HG03442 (cell line): ENCODE data around the gene NKX1-2.
A peak's percentile ranks its signal among the peaks of the same experiment; 100 is the strongest.

Experiments used
- ATAC-seq: cut with Tn5 transposase; IDR thresholded peaks from one replicate; pipeline ENCODE4 v1.9.1; 2021; ENCODE audit warnings: mild to moderate bottlenecking, moderate library complexity; ENCODE audit not compliant: unreplicated experiment

Gene NKX1-2

DNA sequence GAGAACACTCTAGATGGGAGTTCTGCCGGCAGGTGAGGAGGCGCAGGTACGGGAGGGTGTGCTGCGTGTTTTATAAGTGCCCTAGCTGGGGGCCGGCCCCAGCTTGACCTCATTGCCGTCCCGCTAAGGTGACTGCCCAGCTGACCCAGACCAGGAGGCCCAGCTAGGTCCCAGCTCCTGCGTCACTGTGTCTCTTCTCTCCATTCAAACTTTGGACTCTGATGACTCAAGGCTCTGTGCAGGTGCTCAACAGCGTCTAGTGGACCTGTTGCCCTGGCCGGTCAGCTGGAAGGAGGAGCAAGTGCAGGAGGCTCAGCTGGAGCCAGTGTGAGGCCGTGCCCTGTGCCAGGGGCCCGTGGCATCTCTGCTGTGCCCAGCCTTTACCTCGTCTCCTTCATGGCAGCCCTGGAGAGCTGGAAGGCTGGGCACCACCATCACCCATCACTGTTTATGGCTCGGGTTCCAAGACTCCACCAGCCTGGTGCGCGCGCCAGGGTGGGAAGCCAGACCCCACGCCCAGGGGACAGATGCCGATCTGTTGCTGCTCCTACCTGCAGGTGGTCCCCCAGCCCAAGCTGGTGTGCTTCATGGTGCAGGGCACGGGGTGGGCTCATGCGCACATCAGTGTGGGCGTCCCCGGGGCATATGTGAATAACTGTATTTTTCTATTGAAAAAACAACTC lies 26.3 kb upstream of the NKX1-2 start:
- ATAC-seq: no peak

DNA sequence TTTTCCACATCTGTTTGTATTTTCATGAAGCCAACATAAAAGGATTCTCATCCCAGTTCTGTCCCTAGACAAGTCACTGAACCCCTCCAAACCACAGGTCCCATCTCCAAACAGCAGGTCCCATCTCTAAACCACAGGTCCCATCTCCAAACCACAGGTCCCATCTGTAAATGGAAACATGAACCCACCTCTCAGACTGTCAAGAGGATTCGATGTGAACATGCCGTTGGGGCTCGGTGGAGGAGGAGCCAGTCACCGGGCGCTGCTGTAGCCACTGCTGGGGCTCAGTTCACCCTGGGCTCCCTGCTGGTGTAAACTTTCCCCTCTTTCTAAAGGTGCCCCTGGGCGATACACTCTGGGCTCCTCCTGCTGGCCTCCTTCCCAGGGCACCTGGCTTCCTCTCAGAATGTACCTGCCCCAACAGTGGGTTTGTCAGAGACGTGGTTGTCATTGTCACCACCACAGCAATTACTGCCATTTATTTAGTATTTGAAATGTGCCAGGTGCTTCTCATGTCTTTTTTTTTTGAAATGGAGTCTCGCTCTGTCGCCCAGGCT lies 24.8 kb upstream of the NKX1-2 start:
- no peak for ATAC-seq

DNA sequence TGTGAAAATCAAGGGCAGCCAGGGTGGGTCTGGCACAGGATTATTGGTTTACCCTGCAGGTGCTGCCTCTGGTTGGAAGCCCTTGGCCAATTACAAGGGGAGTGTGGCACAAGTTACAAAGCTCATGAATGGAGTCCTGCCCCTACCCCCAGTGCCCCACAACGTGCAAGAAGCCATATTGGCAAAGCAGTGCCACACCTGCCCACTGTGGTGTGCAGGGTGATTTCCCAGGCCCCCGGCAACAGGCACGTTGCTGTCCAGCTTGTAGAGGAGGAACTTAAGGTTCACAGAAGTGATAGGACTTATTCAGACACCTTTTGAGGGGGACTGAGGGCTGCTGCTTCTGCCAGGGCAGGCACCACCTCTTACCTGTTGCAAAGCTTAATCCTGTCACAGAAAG lies 23.2 kb upstream of the NKX1-2 start:
- no peak for ATAC-seq

DNA sequence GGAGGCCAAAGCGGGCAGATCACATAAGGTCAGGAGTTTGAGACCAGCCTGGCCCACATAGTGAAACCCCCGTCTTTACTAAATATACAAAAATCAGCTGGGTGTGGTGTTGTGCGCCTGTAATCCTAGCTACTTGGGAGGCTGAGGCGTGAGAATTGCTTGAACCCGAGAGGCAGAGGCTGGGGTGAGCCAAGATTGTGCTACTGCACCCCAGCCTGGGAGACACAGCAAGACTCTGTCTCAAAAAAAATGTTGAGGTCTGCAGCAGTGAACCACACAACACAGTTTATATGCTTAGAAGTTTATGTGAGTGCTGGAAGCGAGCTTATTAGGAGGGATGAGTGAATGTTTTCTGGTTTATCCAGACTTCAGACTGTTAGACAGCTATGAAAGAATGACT lies 22.2 kb upstream of the NKX1-2 start:
- no peak for ATAC-seq

DNA sequence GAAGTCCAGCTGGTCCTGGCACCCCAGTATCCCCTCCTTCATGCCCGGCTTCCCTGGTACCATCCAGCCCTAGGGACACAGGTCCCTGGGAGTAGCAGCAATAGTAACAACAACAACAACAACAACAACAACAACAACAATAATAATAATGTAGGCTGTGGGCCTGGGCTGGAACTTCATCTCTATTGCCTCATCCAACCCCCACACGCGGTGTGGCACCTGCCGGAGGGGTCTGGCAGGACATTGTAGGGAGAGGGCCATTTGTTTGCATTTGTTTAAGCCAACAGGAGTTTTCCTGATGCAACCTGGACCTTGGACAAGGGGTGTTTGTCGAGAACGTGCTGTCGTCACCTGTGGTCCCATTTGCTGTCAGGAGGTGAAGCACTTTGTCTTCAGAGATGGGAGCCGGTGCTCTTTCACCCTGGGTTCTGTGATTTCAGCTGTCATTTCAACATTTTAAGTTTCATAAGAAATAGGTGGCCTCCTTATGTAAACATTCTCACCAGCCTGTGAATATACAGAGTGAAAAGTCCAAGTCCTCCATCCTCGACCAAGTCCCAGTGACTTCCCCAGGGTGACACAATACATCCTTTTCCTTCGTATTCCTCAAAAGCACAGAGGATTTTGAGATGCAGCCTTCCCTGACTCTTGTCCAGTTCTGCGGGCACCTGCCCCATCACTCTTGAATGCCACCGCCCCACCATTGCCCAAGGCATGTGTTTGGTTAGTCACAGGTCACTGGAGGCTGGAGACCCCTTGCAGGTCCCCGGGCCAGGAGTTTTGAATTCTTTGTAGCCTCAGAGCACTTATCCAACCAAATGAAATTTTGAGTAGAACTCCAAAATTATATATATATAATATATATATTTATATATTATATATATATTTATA lies 21.0 kb upstream of the NKX1-2 start:
- no peak for ATAC-seq

DNA sequence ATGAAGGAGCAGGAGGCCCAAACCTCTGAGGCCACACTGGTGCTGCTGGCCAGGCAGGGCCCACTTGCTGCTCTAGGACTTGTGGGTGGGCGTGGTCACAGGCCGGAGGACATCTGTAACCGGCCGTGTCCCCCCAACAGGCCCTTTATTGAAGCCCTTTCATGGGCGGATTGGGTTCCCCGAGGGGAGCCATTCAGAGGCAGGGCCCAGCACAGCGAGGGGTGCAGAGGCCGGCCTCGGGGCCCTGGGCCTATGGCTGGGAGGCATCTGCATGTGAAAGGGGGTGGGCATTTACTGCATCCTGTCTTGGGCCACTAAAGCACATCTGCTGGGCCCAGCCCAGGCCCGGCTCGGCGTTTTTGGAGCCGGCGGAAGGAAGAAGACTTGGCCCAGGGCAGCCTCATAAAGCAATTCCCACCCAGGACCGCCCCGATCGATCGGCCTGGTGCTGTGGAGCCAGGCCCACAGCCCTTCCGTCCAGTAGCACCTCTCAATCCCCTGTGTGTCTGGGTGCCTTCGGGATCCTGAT lies 20.2 kb upstream of the NKX1-2 start:
- no peak for ATAC-seq

DNA sequence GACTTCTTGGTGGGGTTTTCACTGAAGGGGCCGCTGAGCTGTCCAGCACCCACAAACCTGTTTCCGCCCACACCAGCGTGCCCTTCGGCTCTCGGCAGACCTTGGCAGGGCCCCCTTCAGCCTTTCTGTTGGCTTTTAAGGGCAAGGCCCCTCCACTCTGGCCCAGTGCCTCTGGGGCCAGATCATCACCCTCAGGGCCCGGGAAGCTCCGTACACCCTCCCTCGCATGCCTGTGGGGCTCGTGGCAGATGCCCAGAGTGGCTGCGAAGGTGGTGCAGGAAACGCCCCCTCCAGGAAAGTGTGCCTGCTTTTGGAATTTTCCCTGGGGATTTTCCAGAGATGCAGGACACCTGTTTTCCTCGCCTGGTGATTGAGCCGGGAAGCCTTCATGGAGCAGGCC lies 18.8 kb upstream of the NKX1-2 start:
- no peak for ATAC-seq

DNA sequence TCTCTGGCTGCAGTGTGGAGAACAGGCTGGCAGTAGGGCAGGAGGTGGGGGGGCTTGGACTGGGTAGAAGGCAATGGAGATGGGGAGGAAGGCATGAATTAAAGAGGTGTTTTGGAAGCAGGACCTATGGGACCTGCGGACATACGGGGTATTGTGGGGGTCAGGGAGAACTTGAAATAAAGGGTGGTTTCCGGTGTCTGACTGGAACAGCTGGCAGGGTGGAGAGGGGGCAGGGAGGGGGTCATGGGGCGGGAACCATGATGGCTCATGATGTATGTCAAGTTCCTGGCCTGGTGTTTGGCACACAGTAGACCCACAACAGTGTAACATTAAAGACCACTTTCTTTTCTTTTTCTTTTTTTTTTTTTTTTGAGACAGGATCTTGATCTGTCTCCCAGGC lies 17.3 kb upstream of the NKX1-2 start:
- no peak for ATAC-seq

DNA sequence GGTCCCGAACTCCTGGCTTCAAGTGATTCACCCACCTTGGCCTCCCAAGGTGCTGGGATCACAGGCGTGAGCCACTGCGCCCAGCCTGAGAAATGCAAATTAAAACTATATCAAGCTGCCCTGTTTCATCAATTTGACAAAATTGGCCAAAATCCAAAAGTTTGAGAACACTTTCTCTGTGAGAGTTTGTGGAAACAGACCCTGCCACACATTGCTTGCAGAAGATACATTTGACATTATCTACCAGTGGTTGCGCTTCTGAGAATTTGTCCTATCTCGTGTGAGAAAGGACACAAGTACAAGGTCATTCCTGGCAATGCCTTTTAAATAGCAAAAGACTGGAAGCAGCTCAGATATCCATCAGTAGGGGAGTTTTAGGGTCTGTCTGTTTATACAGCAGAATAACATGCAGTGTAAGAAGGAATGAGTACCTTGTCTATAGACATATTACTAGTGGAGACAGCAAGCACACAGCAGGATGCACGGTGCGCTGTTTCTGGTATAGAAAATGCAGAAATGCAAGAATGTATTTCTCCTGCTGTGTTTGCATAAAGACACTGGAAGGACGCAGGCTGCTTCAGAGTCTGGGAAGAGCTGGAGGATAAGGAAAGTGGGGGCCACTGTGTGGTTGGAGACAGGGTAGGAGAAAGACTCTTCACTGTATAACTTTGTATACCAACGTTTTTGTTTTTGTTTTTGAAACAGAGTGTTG lies 16.1 kb upstream of the NKX1-2 start:
- no peak for ATAC-seq

DNA sequence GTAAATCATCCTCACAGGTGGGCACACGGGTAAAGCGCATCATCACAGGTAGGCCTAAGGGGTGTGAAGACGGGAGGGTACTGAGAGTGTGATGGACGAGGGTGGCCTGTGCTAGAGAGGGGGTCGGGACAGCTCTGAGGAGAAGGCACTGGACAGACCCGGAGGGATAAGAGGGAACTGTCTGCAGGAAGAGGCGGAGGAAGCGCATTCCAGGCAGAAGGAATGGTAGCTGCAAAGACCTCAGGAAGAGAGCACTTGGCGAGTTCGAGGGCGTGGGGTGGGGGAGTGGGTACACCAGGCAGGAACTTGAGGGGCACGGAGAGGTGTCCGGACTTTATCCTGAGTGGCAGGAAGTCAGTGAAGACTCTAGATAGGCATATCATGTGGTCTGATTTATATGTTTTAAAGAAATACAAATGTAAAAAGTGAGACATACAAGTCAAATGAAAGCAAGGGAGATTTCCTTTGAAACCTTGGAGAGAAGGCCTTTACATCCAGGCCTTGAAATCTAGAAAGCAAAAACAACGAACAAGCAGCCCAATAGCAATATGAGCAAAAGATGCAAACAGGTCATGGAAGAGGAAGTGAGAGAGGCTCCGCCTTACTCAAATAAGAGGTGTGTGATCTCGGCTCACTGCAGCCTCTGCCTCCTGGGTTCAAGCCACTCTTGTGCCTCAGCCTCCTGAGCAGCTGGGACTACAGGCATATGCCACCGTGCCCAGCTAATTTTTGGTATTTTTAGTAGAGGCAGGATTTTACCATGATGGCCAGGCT lies 15.4 kb upstream of the NKX1-2 start:
- no peak for ATAC-seq

DNA sequence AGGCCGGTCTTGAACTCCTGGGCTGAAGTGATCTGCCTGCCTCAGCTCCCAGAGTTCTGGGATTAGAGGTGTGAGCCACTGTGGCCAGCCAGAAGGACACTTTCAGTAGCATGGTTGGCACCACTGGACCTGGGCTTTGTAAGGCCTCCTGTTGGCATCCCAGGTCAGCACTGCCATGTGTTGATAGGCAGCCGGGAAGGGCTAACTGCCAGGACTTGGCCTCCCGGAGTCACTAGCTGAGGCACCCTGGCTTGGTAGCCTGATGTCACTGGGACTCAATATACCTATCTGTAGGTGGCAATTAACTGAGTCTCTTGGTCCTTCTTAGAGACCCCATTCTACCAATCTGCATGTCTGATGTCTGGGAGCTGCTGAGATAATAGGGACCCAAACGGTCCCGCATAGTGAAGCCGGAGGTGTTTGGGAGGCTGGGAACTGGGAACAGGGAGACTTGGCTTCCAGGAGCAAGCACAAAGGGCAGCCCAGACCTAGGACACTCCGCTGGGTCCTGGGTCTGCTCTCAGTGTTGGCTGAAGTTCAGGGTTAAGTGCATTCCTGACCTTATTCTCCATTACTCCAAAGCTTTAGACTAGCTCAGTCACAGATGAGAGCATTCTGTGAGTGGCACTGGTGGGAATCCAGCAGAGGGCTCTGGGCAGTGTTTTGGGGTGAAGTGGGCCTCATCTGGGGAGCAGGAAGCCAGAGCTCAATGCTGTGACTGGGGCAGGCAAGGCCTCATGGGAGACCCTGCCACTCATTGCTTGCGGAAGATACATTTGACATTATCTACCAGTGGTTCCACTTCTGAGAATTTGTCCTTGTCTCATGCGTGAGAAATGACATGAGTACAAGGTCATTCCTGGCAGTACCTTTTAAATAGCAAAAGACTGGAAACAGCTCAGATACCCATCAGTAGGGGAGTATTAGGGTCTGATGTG lies 14.5 kb upstream of the NKX1-2 start:
- ATAC-seq: no peak

DNA sequence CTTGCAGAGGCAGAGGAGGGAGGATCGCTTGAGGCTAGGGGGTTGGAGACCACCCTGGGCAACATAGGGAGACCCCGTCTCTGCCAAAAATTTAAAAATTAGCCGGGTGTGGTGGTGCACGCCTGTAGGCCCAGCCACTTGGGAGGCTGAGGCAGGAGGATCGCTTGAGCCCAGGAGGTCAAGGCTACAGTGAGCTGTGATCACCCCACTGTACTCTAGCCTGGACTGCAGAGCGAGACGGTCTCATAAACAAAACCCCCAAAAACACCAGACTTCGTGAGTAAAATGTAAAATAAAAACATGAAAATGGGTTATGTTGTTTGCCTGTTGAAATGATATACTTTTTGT lies 12.5 kb upstream of the NKX1-2 start:
- no peak for ATAC-seq

DNA sequence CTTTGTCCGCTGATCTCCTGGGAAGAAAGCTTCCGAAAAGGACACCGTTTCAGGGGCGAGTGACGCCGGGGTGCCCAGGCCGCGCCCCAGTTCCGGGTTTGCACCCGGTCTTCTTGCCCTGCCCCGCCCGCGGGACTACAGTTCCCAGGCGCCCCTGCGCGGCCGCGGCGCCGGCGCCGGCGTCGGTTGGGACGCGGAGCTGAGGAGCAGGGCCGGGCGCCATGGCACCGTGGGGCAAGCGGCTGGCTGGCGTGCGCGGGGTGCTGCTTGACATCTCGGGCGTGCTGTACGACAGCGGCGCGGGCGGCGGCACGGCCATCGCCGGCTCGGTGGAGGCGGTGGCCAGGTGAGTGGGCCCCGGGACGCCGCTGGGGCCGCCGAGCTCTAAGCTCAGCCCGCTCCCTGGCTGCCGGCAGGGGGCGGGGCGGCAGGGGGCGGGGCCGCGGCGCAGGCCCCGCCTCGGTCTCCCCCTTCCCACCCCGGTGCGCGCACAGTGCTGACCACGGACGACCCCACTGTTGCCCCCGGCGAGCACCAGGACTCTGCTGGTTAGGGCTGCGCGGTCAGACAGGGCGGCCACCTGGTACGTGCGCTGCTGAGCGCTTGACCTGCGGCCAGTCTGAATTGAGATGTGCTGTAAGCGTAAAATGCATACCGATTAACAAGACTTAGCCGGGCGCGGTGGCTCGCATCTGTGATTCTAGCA lies 12.0 kb upstream of the NKX1-2 start, which contains the start of gene LHPP:
TSS of gene LHPP (plus strand) at position 182 of the 706 bp plus-strand sequence. CDS start at position 222, 40 bp downstream.
- ATAC-seq: peak; percentile 92

DNA sequence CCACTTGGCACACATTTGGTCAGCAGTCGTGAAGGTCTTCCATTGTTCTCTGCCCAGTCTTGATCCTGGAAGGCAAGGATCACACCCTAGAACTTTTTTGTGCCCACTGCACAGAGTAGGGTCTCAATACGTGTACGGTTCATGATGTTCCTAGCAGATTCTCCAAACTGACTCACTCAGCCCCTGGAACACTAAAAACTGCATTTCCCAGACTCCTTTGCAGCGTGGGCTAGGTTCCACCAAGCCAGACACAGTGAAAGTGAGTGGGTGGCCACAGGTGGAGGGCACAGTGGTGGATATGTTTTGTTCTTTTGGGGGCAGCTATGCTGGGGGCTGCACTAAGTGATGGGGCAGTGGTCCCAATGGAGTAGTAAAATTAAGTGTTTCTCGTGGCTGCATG lies 10.3 kb upstream of the NKX1-2 start:
- ATAC-seq: no peak

DNA sequence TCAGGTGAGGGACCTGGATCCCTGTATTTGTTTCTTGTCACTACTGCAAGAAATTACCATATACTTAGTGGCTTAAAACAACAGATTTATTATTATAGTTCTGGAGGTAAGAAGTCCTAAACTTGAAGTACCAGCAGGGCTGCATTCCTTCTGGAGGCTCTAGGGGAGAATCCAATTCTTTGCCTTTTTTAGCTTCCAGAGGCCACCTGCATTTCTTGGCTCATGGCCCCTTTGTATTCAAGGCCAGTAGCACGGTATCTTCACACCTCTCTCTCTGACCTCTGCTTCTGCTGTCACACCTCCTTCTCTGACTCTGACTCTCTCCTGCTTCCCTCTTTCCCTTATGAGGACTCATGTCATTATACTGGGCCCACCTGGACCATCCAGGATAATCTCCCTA lies 9.6 kb upstream of the NKX1-2 start:
- ATAC-seq: no peak

DNA sequence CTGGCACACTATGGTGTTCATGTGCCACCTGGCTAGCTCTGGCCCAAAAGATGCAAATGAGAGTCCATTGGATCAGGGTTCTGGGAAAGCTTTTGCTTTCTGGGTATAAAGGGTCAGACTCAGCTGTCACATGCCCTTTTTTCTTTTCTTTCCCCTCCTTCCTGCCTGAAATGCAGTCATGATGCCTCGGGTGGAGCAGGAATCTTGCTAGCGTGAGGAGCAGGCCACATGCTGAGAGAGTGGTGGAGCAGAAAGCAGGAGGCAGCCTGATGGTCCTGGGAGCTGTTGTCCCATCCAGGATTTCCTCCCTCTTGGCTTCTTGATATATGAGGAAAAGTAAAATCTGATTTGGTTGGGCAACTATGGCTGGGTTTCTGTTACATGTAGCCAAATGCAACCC lies 9.1 kb upstream of the NKX1-2 start:
- no peak for ATAC-seq

DNA sequence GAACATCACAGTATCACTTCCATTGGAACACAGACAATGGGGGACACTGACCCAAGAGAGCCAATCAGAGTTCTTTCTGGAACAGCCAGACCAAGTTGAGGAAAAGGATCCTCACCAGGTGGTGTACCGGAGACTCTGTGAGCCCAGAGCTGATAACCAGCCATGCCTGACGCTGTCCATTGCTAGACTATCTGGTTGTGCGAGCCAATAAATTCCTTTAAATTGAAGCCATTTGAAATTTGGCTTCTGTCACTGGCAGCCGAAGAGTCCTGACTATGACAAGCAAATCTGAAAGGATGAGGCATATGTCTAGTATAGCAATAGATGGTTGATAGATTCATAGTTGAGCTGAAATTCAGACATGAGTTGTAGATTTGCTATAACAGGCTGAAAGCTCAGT lies 8.6 kb upstream of the NKX1-2 start:
- no peak for ATAC-seq

DNA sequence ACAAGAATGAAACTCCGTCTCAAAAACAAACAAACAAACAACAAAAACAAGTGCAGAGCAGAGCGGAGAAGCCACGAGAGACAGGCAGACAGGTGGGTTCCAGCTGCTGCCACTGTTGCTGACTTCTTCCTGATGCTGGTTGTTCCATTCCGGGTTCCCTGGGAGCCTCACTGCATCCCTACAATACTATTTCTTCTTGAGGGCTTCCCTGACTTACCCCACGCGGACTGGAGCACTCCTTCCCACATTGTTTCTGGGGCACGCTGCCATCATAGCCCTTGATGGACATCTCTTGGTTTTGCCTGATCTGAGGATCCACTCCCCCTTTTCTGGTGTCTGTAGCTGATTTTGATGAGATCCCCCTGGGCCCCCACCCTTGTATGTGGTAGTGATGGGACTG lies 5.6 kb upstream of the NKX1-2 start:
- no peak for ATAC-seq
